GM23338 (cell line): Measurements from ENCODE around the gene GLB1L3. TPM values are rescaled to one million over a fixed set of nuclear protein-coding genes. Genes with fewer than 3 reads are reported as not detected.

ENCODE experiments used
- ATAC-seq: fragments of 200-7000 bp; cut with Tn5 transposase; 3 replicates; pipeline ENCODE4 v1.9.1; 2020
- DNase-seq: peaks from one replicate; pipeline ENCODE4 v3.0.0-alpha.2; 2015; ENCODE audit warnings: low spot score
- H2AFZ ChIP-seq: fragments of 200-600 bp; sonication (generic); 2 replicates; pipeline ENCODE4 v1.8.0; 2016; ENCODE audit warnings: antibody characterized with exemption, mild to moderate bottlenecking, moderate library complexity
- H3F3A ChIP-seq: fragments of 200-600 bp; sonication (generic); replicated peaks from 2 replicates; pipeline ENCODE4 v1.8.0; 2017; ENCODE audit warnings: antibody characterized with exemption, mixed run types, low read depth
- H3K27ac ChIP-seq: fragments of 200-600 bp; sonication (generic); 2 replicates; pipeline ENCODE4 v1.6.1; 2016; ENCODE audit warnings: low read depth
- H3K27me3 ChIP-seq: fragments of 200-600 bp; sonication (generic); 2 replicates; pipeline ENCODE4 v1.8.0; 2016; ENCODE audit warnings: mild to moderate bottlenecking, mixed run types, moderate library complexity; ENCODE audit not compliant: insufficient read depth
- H3K36me3 ChIP-seq: fragments of 200-600 bp; sonication (generic); 2 replicates; pipeline ENCODE4 v1.8.0; 2016; ENCODE audit warnings: mild to moderate bottlenecking; ENCODE audit not compliant: insufficient read depth
- H3K4me1 ChIP-seq: fragments of 200-600 bp; sonication (generic); 2 replicates; pipeline ENCODE4 v1.8.0; 2016; ENCODE audit warnings: mild to moderate bottlenecking, moderate library complexity; ENCODE audit not compliant: insufficient read depth
- H3K4me2 ChIP-seq: fragments of 200-600 bp; sonication (generic); 2 replicates; pipeline ENCODE4 v1.7.1; 2017; ENCODE audit warnings: mixed run types
- H3K4me3 ChIP-seq: fragments of 200-600 bp; sonication (generic); 2 replicates; pipeline ENCODE4 v1.6.1; 2016; ENCODE audit warnings: mixed run types
- H3K79me2 ChIP-seq: fragments of 200-600 bp; sonication (generic); replicated peaks from 2 replicates; pipeline ENCODE4 v1.8.0; 2017; ENCODE audit warnings: mild to moderate bottlenecking; ENCODE audit not compliant: insufficient read depth
- H3K9me2 ChIP-seq: fragments of 200-600 bp; sonication (generic); 2 replicates; pipeline ENCODE4 v1.8.0; 2017; ENCODE audit not compliant: insufficient read depth
- H4K20me1 ChIP-seq: fragments of 200-600 bp; sonication (generic); replicated peaks from 2 replicates; pipeline ENCODE4 v1.8.0; 2017; ENCODE audit warnings: mild to moderate bottlenecking; ENCODE audit not compliant: insufficient read depth
- H3K27ac Mint-ChIP-seq: 2 replicates; pipeline ENCODE4 v1.8.0; 2020; ENCODE audit warnings: inconsistent platforms, mild to moderate bottlenecking, moderate library complexity, mixed read lengths
- H3K27me3 Mint-ChIP-seq: 3 replicates; pipeline ENCODE4 v1.8.0; 2022; ENCODE audit warnings: low read depth, mild to moderate bottlenecking, moderate library complexity, mixed read lengths, inconsistent platforms; ENCODE audit not compliant: insufficient read depth, poor library complexity
- H3K36me3 Mint-ChIP-seq: 3 replicates; pipeline ENCODE4 v1.8.0; 2021; ENCODE audit warnings: low read depth, mild to moderate bottlenecking, inconsistent platforms, moderate library complexity, mixed read lengths
- H3K4me1 Mint-ChIP-seq: 3 replicates; pipeline ENCODE4 v1.8.0; 2020; ENCODE audit warnings: mild to moderate bottlenecking, inconsistent platforms, mixed read lengths
- H3K4me3 Mint-ChIP-seq: 3 replicates; pipeline ENCODE4 v1.8.0; 2021; ENCODE audit warnings: moderate library complexity, mild to moderate bottlenecking, inconsistent platforms, mixed read lengths
- H3K9me3 Mint-ChIP-seq: 3 replicates; pipeline ENCODE4 v1.8.0; 2020; ENCODE audit warnings: moderate library complexity, mild to moderate bottlenecking, inconsistent platforms, mixed read lengths
- CREB1 ChIP-seq: fragments of 250-450 bp; sonication (Bioruptor Pico); IDR thresholded peaks from 2 replicates; pipeline ENCODE4 v1.5.0; 2020; ENCODE audit warnings: low read depth, mild to moderate bottlenecking, moderate library complexity
- CTCF ChIP-seq, 2 experiments: fragments of 200-600 bp in 1 of 2; sonication (generic) in 1 of 2; conservative IDR thresholded peaks; 2 replicates each; pipeline versions ENCODE4 v1.5.1 to v1.6.1; 2016 to 2017; ENCODE audit warnings: antibody characterized with exemption in 2 of 2, low read depth in 2 of 2, mild to moderate bottlenecking in 2 of 2, moderate library complexity in 1 of 2
- ETS1 ChIP-seq: IDR thresholded peaks from 2 replicates; pipeline ENCODE4 v1.6.1; 2016; ENCODE audit warnings: antibody characterized with exemption
- EZH2 ChIP-seq: fragments of 200-600 bp; sonication (generic); IDR thresholded peaks from one replicate; pipeline ENCODE4 v1.8.0; 2017; ENCODE audit warnings: antibody characterized with exemption, mild to moderate bottlenecking, low read depth; ENCODE audit not compliant: unreplicated experiment
- EZH2phosphoT487 ChIP-seq: fragments of 200-600 bp; sonication (generic); IDR thresholded peaks from one replicate; pipeline ENCODE4 v1.8.1; 2018; ENCODE audit warnings: antibody characterized with exemption; ENCODE audit not compliant: unreplicated experiment
- JUNB ChIP-seq: IDR thresholded peaks from one replicate; pipeline ENCODE4 v1.6.1; 2016; ENCODE audit warnings: antibody characterized with exemption; ENCODE audit not compliant: unreplicated experiment
- NANOG ChIP-seq: IDR thresholded peaks from 2 replicates; pipeline ENCODE4 v1.6.1; 2016; ENCODE audit warnings: antibody characterized with exemption, borderline replicate concordance
- POLR2AphosphoS5 ChIP-seq: IDR thresholded peaks from 2 replicates; pipeline ENCODE4 v1.6.1; 2016; ENCODE audit warnings: antibody characterized with exemption, low read depth
- STAT1 ChIP-seq: IDR thresholded peaks from one replicate; pipeline ENCODE4 v1.6.1; 2016; ENCODE audit warnings: antibody characterized with exemption; ENCODE audit not compliant: unreplicated experiment
- ZNF114 ChIP-seq: fragments of 250-450 bp; sonication (Bioruptor Pico); IDR thresholded peaks from 2 replicates; pipeline ENCODE4 v1.5.0; 2020; ENCODE audit warnings: mild to moderate bottlenecking, moderate library complexity
- ZNF331 ChIP-seq: fragments of 250-450 bp; sonication (Bioruptor Pico); IDR thresholded peaks from 2 replicates; pipeline ENCODE4 v1.5.0; 2020; ENCODE audit warnings: low read depth, mild to moderate bottlenecking, moderate library complexity
- polyA plus RNA-seq: library from polyadenylated mRNA; unstranded; fragments of >200 nt; fragmentation: Nextera tagmentation; extraction: Ambion mirVana; gene quantifications from 2 replicates; pipeline ENCODE4 v1.2.1, GENCODE V29; 2016
- total RNA-seq: library from RNA; depleted of rRNA; stranded (reverse); fragments of >200 nt; shearing (Covaris generic); gene quantifications from 2 replicates; pipeline ENCODE4 v1.2.3, GENCODE V29; 2014

Gene GLB1L3
- total and polyA plus RNA-seq, 2 experiments from 2014 or later, result 28.8 to 33.1 TPM

DNA sequence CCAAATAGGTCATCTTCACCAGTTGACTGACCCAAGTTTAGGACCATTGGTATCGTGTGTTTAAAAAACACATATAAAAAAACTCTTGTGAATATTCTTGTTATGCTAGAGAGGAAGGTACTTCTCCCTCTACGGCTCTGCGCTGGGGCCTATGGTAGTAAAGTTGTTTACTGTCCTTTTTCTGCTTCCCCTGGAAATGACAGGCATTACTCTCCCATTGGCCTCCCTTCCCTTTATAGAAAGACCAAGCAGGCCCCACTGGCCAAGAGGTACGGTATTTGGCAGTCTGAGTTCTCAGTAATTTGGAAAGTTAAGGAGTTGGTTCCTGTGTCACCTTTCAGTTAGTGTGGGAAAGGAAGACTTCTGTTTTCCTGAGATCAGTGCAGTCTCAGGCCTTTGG, 29.5 kb upstream of the GLB1L3 start (continued):
- TF ChIP-seq EZH2phosphoT487 (no peak), CREB1 (CRISPR knock-in tag) (no peak), JUNB (no peak), ZNF331 (CRISPR knock-in tag) (no peak), STAT1 (no peak), POLR2AphosphoS5 (no peak), ZNF114 (CRISPR knock-in tag) (no peak), ETS1 (no peak), CTCF (conservative IDR thresholded peaks at IDR 0.05; ENCODE audit: low read depth in 2 of 2) (no peak), NANOG (no peak)

GRCh38 chr11:134248910-134249480, 27.2 kb upstream of the GLB1L3 start:
- H3K4me1 ChIP-seq, result peaks cover 14% of the 10 kb centered on the region
- Mint-ChIP-seq H3K27ac (no peak overlapping the region), H3K9me3 (no peaks in the 10 kb centered on the region), H3K36me3 (peaks cover 47% of the 10 kb centered on the region), H3K4me1 (peaks cover 12% of the 10 kb centered on the region), H3K4me3 (no peak overlapping the region), H3K27me3 (no peaks in the 10 kb centered on the region)
- DNase-seq, result no peak
- ATAC-seq, result no peak
- TF ChIP-seq ZNF331 (CRISPR knock-in tag) (no peak), ZNF114 (CRISPR knock-in tag) (no peak), STAT1 (no peak), POLR2AphosphoS5 (no peak), NANOG (no peak), EZH2 (no peak)
- H3F3A ChIP-seq, result no peaks in the 10 kb centered on the region; the same call in 1 of the 2 replicates
- no peak overlapping the region for H2AFZ ChIP-seq
- no peak overlapping the region for H3K27ac ChIP-seq
- H3K36me3 ChIP-seq, result peaks cover 24% of the 10 kb centered on the region
- H3K27me3 ChIP-seq, result no peaks in the 10 kb centered on the region
- H3K79me2 ChIP-seq, result peaks cover 15% of the 10 kb centered on the region
- no peak overlapping the region for H3K4me3 ChIP-seq
- peaks cover 1% of the 10 kb centered on the region for H4K20me1 ChIP-seq
- no peak overlapping the region for H3K4me2 ChIP-seq
- no peaks in the 10 kb centered on the region for H3K9me2 ChIP-seq

DNA sequence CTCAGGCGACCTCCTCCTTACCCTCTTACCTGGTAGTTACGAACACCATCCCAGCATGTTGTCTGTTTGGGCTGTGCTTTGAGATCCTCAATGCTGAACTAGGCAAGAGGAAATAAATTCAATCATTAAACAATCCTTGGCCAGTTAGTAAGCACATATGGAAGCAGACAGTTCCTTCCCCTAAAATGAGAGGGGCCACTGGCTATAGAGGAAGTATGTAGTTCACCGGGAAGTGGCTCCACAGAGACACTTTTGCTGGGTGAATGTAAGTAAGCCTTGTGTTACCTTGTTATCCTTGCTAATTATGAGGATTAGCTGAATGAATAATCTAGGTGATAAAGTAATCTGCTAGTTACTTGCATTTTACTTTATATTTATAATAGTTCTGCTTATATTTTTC, 25.9 kb upstream of the GLB1L3 start:
- Mint-ChIP-seq H3K9me3 (no peaks in the 10 kb centered on the region), H3K36me3 (peaks cover 47% of the 10 kb centered on the region), H3K4me1 (peaks cover 21% of the 10 kb centered on the region), H3K27me3 (no peaks in the 10 kb centered on the region), H3K4me3 (no peak overlapping the region), H3K27ac (no peak overlapping the region)
- Histone ChIP-seq H3K27me3 (no peaks in the 10 kb centered on the region), H4K20me1 (peaks cover 12% of the 10 kb centered on the region), H3K4me2 (no peak overlapping the region), H3K4me1 (peaks cover 24% of the 10 kb centered on the region), H3K9me2 (no peaks in the 10 kb centered on the region), H2AFZ (no peak overlapping the region), H3K36me3 (peaks cover 24% of the 10 kb centered on the region), H3F3A (no peaks in the 10 kb centered on the region; the same call in 1 of the 2 replicates), H3K4me3 (no peak overlapping the region), H3K27ac (no peak overlapping the region), H3K79me2 (peaks cover 28% of the 10 kb centered on the region)
- DNase-seq (no peak), ATAC-seq (no peak)
- TF ChIP-seq POLR2AphosphoS5 (no peak), EZH2phosphoT487 (no peak), JUNB (no peak)
